GM23338 (cell line): Measurements from ENCODE around the gene DNAJB6. TPM values are rescaled to one million over a fixed set of nuclear protein-coding genes. Genes with fewer than 3 reads are reported as not detected.

Source experiments
- ATAC-seq: fragments of 200-7000 bp; cut with Tn5 transposase; 3 replicates; pipeline ENCODE4 v1.9.1; 2020
- DNase-seq: peaks from one replicate; pipeline ENCODE4 v3.0.0-alpha.2; 2015; ENCODE audit warnings: low spot score
- H2AFZ ChIP-seq: fragments of 200-600 bp; sonication (generic); 2 replicates; pipeline ENCODE4 v1.8.0; 2016; ENCODE audit warnings: antibody characterized with exemption, mild to moderate bottlenecking, moderate library complexity
- H3F3A ChIP-seq: fragments of 200-600 bp; sonication (generic); replicated peaks from 2 replicates; pipeline ENCODE4 v1.8.0; 2017; ENCODE audit warnings: antibody characterized with exemption, mixed run types, low read depth
- H3K27ac ChIP-seq: fragments of 200-600 bp; sonication (generic); 2 replicates; pipeline ENCODE4 v1.6.1; 2016; ENCODE audit warnings: low read depth
- H3K27me3 ChIP-seq: fragments of 200-600 bp; sonication (generic); 2 replicates; pipeline ENCODE4 v1.8.0; 2016; ENCODE audit warnings: mild to moderate bottlenecking, mixed run types, moderate library complexity; ENCODE audit not compliant: insufficient read depth
- H3K36me3 ChIP-seq: fragments of 200-600 bp; sonication (generic); 2 replicates; pipeline ENCODE4 v1.8.0; 2016; ENCODE audit warnings: mild to moderate bottlenecking; ENCODE audit not compliant: insufficient read depth
- H3K4me1 ChIP-seq: fragments of 200-600 bp; sonication (generic); 2 replicates; pipeline ENCODE4 v1.8.0; 2016; ENCODE audit warnings: mild to moderate bottlenecking, moderate library complexity; ENCODE audit not compliant: insufficient read depth
- H3K4me2 ChIP-seq: fragments of 200-600 bp; sonication (generic); 2 replicates; pipeline ENCODE4 v1.7.1; 2017; ENCODE audit warnings: mixed run types
- H3K4me3 ChIP-seq: fragments of 200-600 bp; sonication (generic); 2 replicates; pipeline ENCODE4 v1.6.1; 2016; ENCODE audit warnings: mixed run types
- H3K79me2 ChIP-seq: fragments of 200-600 bp; sonication (generic); replicated peaks from 2 replicates; pipeline ENCODE4 v1.8.0; 2017; ENCODE audit warnings: mild to moderate bottlenecking; ENCODE audit not compliant: insufficient read depth
- H3K9me2 ChIP-seq: fragments of 200-600 bp; sonication (generic); 2 replicates; pipeline ENCODE4 v1.8.0; 2017; ENCODE audit not compliant: insufficient read depth
- H4K20me1 ChIP-seq: fragments of 200-600 bp; sonication (generic); replicated peaks from 2 replicates; pipeline ENCODE4 v1.8.0; 2017; ENCODE audit warnings: mild to moderate bottlenecking; ENCODE audit not compliant: insufficient read depth
- H3K27ac Mint-ChIP-seq: 2 replicates; pipeline ENCODE4 v1.8.0; 2020; ENCODE audit warnings: inconsistent platforms, mild to moderate bottlenecking, moderate library complexity, mixed read lengths
- H3K27me3 Mint-ChIP-seq: 3 replicates; pipeline ENCODE4 v1.8.0; 2022; ENCODE audit warnings: low read depth, mild to moderate bottlenecking, moderate library complexity, mixed read lengths, inconsistent platforms; ENCODE audit not compliant: insufficient read depth, poor library complexity
- H3K36me3 Mint-ChIP-seq: 3 replicates; pipeline ENCODE4 v1.8.0; 2021; ENCODE audit warnings: low read depth, mild to moderate bottlenecking, inconsistent platforms, moderate library complexity, mixed read lengths
- H3K4me1 Mint-ChIP-seq: 3 replicates; pipeline ENCODE4 v1.8.0; 2020; ENCODE audit warnings: mild to moderate bottlenecking, inconsistent platforms, mixed read lengths
- H3K4me3 Mint-ChIP-seq: 3 replicates; pipeline ENCODE4 v1.8.0; 2021; ENCODE audit warnings: moderate library complexity, mild to moderate bottlenecking, inconsistent platforms, mixed read lengths
- H3K9me3 Mint-ChIP-seq: 3 replicates; pipeline ENCODE4 v1.8.0; 2020; ENCODE audit warnings: moderate library complexity, mild to moderate bottlenecking, inconsistent platforms, mixed read lengths
- EZH2 ChIP-seq: fragments of 200-600 bp; sonication (generic); IDR thresholded peaks from one replicate; pipeline ENCODE4 v1.8.0; 2017; ENCODE audit warnings: antibody characterized with exemption, mild to moderate bottlenecking, low read depth; ENCODE audit not compliant: unreplicated experiment
- STAT1 ChIP-seq: IDR thresholded peaks from one replicate; pipeline ENCODE4 v1.6.1; 2016; ENCODE audit warnings: antibody characterized with exemption; ENCODE audit not compliant: unreplicated experiment
- polyA plus RNA-seq: library from polyadenylated mRNA; unstranded; fragments of >200 nt; fragmentation: Nextera tagmentation; extraction: Ambion mirVana; gene quantifications from 2 replicates; pipeline ENCODE4 v1.2.1, GENCODE V29; 2016
- total RNA-seq: library from RNA; depleted of rRNA; stranded (reverse); fragments of >200 nt; shearing (Covaris generic); gene quantifications from 2 replicates; pipeline ENCODE4 v1.2.3, GENCODE V29; 2014
- TF ChIP-seq, protein P1 (sequence below): fragments of 250-450 bp; sonication (Bioruptor Pico); IDR thresholded peaks from 2 replicates; pipeline ENCODE4 v1.5.0; 2020; ENCODE audit warnings: mild to moderate bottlenecking, moderate library complexity

DNAJB6 gene
- total and polyA plus RNA-seq, 2 experiments from 2014 or later, result 308 to 322 TPM

DNA sequence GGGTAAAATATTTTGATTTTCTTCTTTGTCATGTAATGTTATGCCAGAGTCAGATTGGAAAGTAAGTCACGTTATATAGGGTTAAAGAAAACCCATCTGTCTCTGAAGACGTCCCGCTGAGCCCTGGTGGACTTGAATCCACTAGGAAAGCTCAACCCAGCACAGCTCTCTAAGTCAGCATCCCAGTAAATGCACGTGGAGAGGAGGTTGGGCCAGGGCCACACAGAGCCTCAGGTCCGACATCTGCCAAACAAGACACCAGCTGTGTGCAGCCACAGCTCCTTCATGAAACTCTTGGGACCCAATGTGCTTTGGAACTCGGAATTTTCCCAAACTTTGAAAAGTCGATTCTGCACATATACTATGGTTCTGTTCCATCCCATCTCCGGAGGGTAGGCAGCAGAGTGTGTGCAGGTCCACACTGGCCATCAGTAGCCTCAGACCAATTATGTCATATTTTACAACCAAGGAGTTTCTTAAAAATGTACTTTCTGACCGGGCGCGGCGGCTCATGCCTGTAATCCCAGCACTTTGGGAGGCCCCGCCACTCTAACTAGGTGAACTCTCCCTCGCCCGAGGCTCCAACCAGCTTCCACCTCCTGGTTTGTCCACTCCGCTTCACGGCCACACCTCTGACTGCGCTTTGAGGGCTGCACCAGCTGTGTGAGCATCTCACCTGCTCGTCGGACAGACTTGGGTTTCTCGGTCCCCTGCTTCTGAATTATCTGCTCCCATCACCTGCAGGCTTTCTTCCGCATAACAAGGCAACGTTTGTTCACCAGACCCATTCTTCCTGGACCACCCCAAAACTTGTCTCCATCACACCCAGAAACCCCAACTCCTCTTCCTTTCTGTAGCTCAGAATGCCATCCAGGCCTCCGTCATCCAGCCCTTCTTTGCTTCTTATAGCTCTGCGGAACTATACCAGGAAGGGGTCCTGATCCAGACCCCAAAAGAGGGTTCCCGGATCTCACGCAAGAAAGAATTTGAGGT lies 29.7 kb upstream of the DNAJB6 start:
- H3K4me3 ChIP-seq, result peak overlapping the region; percentile 19; the same call in 1 of the 2 replicates

More for the DNA sequence above, 29.7 kb upstream of the DNAJB6 start:
- Histone ChIP-seq H3F3A (peaks cover 13% of the 10 kb centered on the region), H3K27ac (peak overlapping the region; percentile 89), H4K20me1 (no peaks in the 10 kb centered on the region), H2AFZ (no peak overlapping the region), H3K79me2 (no peaks in the 10 kb centered on the region), H3K27me3 (no peaks in the 10 kb centered on the region), H3K4me2 (peak overlapping the region; percentile 54), H3K9me2 (no peaks in the 10 kb centered on the region), H3K36me3 (no peaks in the 10 kb centered on the region), H3K4me1 (peaks cover 26% of the 10 kb centered on the region)
- ATAC-seq, result no peak
- peak overlapping the region; percentile 86 for H3K27ac Mint-ChIP-seq
- DNase-seq, result peak; percentile 33
- no peak for TF ChIP-seq STAT1
- TF ChIP-seq, protein P1, sequence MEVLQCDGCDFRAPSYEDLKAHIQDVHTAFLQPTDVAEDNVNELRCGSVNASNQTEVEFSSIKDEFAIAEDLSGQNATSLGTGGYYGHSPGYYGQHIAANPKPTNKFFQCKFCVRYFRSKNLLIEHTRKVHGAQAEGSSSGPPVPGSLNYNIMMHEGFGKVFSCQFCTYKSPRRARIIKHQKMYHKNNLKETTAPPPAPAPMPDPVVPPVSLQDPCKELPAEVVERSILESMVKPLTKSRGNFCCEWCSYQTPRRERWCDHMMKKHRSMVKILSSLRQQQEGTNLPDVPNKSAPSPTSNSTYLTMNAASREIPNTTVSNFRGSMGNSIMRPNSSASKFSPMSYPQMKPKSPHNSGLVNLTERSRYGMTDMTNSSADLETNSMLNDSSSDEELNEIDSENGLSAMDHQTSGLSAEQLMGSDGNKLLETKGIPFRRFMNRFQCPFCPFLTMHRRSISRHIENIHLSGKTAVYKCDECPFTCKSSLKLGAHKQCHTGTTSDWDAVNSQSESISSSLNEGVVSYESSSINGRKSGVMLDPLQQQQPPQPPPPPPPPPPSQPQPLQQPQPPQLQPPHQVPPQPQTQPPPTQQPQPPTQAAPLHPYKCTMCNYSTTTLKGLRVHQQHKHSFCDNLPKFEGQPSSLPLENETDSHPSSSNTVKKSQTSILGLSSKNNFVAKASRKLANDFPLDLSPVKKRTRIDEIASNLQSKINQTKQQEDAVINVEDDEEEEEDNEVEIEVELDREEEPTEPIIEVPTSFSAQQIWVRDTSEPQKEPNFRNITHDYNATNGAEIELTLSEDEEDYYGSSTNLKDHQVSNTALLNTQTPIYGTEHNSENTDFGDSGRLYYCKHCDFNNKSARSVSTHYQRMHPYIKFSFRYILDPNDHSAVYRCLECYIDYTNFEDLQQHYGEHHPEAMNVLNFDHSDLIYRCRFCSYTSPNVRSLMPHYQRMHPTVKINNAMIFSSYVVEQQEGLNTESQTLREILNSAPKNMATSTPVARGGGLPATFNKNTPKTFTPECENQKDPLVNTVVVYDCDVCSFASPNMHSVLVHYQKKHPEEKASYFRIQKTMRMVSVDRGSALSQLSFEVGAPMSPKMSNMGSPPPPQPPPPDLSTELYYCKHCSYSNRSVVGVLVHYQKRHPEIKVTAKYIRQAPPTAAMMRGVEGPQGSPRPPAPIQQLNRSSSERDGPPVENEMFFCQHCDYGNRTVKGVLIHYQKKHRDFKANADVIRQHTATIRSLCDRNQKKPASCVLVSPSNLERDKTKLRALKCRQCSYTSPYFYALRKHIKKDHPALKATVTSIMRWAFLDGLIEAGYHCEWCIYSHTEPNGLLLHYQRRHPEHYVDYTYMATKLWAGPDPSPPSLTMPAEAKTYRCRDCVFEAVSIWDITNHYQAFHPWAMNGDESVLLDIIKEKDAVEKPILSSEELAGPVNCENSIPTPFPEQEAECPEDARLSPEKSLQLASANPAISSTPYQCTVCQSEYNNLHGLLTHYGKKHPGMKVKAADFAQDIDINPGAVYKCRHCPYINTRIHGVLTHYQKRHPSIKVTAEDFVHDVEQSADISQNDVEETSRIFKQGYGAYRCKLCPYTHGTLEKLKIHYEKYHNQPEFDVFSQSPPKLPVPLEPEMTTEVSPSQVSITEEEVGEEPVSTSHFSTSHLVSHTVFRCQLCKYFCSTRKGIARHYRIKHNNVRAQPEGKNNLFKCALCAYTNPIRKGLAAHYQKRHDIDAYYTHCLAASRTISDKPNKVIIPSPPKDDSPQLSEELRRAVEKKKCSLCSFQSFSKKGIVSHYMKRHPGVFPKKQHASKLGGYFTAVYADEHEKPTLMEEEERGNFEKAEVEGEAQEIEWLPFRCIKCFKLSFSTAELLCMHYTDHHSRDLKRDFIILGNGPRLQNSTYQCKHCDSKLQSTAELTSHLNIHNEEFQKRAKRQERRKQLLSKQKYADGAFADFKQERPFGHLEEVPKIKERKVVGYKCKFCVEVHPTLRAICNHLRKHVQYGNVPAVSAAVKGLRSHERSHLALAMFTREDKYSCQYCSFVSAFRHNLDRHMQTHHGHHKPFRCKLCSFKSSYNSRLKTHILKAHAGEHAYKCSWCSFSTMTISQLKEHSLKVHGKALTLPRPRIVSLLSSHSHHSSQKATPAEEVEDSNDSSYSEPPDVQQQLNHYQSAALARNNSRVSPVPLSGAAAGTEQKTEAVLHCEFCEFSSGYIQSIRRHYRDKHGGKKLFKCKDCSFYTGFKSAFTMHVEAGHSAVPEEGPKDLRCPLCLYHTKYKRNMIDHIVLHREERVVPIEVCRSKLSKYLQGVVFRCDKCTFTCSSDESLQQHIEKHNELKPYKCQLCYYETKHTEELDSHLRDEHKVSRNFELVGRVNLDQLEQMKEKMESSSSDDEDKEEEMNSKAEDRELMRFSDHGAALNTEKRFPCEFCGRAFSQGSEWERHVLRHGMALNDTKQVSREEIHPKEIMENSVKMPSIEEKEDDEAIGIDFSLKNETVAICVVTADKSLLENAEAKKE (CRISPR knock-in tag), result no peak
- no peak for TF ChIP-seq EZH2
- peaks cover 8% of the 10 kb centered on the region; the same call in 2 of the 3 replicates for H3K9me3 Mint-ChIP-seq
- H3K36me3 Mint-ChIP-seq, result peaks cover 4% of the 10 kb centered on the region; the same call in 2 of the 3 replicates
- H3K4me1 Mint-ChIP-seq, result peaks cover 49% of the 10 kb centered on the region
- H3K4me3 Mint-ChIP-seq, result peak overlapping the region; percentile 9; the same call in 1 of the 3 replicates
- H3K27me3 Mint-ChIP-seq, result peaks cover 32% of the 10 kb centered on the region
